GM21390 (cell line): ENCODE measurements around the gene FARS2.

Source experiments
- ATAC-seq: cut with Tn5 transposase; IDR thresholded peaks from one replicate; pipeline ENCODE4 v1.9.1; 2021; ENCODE audit not compliant: unreplicated experiment

Gene FARS2

DNA sequence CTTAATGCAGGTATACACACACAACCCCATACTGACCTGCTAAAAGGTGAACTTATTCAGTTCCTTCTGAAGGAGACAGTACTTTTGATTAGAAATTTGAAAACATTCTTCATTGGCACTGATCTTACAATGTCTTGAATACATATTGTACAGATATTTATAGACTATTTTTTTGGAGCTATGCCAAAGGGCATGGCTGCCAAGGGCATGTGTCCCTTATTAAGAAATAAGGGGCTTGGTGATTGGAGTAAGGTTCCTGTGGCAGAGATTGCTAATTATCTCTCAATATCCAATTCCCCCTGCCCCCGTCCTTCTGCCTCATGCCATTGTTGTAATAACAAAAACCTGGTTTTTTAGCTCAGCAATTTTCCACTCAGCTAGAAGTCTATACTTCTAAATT is 355.9 kb downstream of the FARS2 start:
- no peak for ATAC-seq

DNA sequence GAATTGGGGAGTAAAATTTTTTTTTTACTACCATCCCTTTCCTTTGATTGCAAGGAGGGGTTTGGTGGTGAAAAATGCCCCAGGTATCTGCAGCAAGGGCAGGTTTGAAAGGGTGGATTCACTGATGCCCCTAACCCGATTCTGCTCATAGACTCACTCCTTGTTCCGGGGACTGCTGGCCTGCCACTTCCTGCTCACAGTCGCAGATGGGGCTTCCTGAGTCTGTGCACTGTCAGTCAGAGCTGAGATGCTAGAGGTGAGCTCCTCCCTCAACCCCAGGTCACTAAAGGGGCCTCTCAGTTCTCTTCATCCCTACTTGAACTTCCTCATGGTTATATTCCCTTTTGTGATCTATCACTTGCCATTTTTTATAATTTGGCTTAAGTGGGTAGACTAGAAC is 357.9 kb downstream of the FARS2 start:
- ATAC-seq = peak; percentile 65

DNA sequence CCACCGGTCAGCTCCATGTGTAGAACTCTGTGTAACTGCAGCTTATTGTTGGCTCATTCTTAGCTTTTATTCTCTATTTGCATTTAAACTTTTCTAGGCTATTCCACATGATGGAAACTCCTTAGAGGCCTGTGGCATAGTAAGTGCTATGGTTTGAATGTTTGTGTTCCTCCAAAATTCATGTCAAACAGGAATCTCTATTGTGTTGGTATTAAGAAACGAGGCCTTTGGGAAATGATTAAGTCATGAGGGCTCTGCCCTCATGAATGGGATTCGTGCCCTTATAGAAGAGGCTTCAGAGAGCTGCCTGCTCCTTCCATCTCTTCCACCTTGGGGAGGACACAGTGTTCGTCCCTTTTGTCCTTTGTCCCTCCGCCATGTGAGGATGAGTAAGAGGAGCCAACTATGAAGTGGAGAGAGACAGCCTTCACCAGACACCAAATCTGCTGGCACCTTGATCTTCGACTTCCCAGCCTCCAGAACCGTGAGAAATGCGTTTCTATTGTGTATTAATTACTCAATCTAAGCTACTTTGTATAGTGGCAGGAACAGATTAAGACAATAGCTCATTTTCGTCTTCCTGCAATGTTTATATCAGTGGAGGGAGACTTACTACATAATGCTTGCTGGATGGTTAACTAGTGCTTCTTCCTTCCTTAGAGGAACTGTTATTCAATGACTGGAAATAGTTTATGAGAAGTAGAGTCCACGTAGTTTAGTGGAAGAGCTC is 361.1 kb downstream of the FARS2 start:
- ATAC-seq = no peak

- no peak for ATAC-seq
Observed at GRCh38 chr6:5623769-5624168, 362.5 kb downstream of the FARS2 start.

DNA sequence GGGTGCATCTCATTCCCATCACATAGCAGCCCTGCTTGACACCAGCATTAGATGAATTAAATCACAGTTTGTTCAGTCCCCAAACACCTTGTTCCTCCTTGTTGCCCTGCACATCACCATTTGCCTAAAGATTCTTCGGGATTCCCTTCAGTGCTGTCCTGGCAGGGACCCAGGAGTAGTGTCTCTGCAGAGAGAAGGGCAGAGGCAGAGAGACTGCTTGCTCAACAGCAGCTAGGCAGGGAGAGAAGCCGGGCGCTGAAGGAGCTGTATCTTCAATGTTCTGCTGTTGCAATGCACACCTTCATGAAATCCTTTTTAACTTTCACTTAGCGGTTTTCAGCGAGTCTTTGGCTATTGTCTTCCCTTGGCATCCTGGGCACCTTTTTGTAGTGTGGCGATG is 362.9 kb downstream of the FARS2 start:
- ATAC-seq = no peak

GRCh38 chr6:5626727-5627426 is 365.6 kb downstream of the FARS2 start:
- ATAC-seq = peak; percentile 86

GRCh38 chr6:5630636-5631035 is 369.3 kb downstream of the FARS2 start:
- ATAC-seq = no peak

GRCh38 chr6:5632348-5632935 is 371.1 kb downstream of the FARS2 start:
- no peak for ATAC-seq

DNA sequence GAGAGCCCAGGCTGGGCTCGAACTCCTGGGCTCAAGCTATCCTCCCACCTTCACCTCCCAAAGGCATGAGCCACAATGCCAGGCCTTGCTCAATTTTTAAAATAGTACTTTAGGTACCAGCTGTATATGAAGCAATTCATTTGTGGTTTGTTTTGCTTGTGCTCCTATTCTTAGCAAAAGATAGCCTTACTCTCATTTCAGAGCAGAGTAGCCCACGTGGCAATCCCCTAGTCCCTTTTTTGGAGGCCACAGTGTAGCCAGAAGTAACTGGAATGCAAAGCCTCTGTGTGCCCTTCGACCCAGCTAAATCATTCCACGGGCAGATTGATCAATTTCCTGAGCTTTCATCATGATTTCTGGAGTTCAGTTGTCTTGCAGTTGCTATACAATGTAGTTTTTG is 373.2 kb downstream of the FARS2 start:
- ATAC-seq = no peak

DNA sequence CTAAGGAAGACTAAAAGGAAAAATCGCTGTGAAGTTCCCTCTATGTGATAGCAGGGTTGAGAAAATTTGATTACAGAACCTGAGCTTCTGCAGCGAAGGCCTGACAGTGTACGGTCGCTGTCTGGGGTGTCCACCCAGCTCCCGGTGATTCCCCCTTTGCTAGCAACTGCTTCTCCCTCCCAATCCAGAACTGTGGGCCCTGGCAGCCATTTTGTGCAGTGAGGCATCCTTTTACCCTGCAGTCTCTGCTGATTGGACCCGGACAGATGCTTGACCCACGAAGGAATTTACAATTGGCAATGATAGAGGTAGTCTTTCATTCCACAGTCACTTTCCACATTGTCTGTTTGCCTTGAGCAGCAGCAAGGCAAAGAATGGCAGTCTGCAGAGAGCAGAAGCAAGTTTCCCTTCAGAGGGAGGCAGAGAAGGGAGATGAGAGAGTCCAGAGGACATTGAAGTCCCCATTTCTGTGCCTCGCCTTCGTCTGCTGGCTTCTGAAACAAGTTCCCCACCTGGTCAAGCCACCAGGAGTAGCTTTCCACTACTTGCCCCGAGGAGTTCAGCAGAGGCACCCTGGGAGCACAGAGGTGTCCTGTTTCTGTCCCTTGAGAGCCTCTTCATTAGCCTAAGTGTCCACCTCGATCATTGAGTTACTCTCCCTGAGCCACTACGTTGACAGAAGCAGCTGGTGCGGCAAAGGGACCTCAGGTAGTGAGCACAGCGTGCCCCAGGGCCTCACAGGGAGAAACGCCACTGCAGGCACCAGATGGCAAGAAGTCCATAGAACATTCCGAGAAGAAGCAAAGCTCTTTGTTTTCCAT is 375.1 kb downstream of the FARS2 start:
- no peak for ATAC-seq

GRCh38 chr6:5637714-5638113 is 376.4 kb downstream of the FARS2 start:
- no peak for ATAC-seq

DNA sequence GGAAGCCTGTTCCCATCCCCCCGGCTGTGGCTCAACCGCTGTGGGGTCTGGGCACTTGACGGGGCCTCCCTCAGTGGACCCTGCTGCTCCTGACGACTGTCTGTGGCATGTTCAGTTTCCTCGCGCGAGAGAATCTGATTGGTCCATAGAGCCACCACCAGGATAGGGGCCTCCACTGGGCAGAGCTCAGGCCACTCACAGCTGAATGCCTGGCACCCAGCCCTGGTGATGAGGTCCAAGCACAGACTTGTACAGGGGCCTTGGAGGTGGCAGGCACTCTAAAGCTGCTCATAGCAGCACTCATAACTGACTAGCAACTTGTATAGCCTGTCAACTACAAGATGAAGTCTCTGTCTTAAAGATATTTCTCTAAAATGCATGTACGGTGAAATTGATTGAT is 377.4 kb downstream of the FARS2 start:
- ATAC-seq = no peak

DNA sequence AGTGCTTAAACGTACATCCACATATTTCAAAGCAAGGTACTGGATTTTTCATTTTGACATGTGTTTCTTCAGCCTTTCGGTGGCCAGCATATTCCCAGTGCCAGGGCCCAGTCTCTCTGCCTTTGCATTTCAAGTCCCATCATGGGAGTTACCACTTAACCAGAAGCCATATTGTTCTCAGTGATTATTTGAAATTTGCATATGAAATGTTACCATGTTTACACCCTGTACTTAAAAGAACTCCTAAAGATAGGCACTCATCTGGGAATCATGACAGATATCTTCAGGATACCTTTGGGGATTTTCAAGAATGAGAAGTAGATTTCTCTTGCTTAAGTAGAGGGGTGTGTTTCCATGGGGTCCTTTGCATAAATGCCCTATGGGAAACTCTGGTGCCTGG is 377.9 kb downstream of the FARS2 start:
- no peak for ATAC-seq

- no peak for ATAC-seq
Observed at GRCh38 chr6:5640614-5641013, 379.3 kb downstream of the FARS2 start.

- no peak for ATAC-seq
Observed at GRCh38 chr6:5644523-5645185, 383.3 kb downstream of the FARS2 start.

DNA sequence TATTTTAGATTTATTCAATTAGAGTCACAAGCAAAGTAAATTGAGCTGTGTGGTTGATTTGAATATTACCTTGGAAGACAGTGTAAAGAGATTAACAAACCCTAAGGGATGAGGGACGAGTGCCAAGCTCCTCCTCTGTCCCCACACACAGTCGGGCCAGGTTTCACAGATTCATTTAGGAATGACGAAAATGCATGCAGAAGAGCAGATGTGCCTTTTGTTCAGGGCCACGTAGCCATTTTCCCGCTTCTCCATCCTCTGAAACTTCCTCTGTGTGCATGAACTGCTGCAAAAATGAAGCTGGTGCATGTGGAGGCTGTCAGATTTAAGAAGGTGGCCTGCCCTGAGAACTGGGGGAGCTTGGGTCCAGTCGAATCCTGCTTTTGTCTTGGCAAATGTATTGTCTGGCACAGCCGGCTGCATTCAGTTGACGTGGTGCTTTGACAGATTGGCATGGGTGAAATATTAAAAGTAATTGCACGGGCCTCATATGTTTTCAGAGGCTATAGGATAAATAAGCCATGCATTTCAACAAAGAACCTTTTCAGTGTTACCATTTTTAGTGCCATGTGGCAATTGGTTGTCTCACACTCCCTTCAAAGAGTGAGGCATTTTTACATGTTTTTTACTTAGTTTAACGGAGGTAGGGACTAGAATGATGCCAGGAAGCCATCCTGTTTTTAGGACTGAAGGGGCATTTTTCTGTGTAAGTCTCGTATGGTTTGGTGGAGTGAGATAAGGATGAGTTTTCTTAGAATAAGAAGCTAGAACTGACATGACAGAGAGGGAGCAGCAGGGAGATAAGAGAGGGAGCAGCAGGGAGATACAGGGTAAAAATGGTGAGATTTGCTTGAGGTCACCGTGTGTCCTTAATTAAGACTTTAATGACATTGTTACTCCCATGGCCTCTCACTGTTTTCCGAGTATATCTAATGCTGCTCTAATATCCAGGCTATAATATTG is 384.3 kb downstream of the FARS2 start:
- ATAC-seq = no peak

DNA sequence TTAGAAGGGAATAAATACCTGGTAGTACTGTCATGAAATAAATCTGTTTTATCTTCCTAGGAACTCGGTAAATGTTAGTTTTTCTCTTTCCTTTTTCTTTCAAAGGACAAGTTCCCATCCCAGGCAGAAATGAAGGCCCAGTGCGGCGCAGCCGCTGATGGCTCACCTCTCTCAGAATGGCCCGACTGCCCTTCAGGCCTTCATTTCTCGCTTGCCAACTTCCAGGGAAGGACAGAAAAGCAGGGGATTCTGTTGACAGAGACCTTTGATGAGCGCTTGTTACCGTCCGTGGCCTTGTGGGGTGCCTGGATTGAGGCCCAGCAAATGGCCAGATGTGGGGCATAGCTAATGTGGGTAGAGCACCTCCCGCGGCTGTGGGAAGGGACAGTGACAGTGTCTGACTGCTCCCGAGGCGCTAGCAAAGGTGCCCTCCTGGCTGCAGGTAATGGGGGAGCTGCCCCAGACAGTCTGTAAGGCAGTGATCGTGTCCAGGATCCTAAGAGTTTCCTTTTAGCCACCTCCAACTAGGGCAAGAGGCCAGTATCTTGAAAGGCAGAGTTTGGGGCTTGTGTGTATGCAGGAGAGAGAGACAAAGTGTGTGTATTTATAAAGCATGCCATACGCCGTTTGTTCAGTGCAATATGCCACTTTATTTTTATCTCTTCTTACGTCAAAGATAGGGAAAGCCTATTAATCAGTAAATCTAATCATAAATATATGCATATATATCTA is 391.3 kb downstream of the FARS2 start:
- ATAC-seq = no peak

GRCh38 chr6:5653801-5654200 is 392.5 kb downstream of the FARS2 start:
- ATAC-seq = no peak

DNA sequence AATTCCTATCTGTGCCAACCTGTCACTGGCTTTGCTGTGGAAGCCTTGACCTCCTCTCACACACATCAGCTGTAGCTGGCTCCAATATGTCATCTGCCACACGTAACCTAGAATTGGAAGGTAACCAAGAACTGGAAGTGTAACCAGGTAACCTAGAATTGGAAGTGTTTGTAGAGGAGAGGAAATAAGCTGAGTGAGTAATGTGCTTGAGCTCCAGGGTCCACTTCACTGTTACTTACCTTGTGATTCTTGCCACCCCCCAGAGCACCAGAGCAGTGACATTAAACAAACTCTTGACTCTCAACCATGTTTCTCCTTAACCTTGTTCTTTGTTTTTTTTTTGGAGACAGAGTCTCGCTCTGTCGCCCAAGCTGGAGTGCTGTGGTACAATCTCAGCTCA is 394.9 kb downstream of the FARS2 start:
- no peak for ATAC-seq
